Activated CD4-positive, alpha-beta T cell treated with anti-CD3 and anti-CD28 coated beads, Interleukin-2, Interleukin-6, amounts not matched to agents 100 ng/mL and 50 ng/mL, durations not matched to agents 16 hours and 8 hours (primary cell): ENCODE data around the gene GCC2.
"Not testable (repeated sequence)": the region's sequence is repeated elsewhere in the genome, so short reads cannot be mapped to it uniquely, and the experiment has no call there.

Experiments
- DNase-seq: peaks from one replicate; pipeline ENCODE4 v3.0.0-alpha.2; 2020

The GCC2 gene

DNA sequence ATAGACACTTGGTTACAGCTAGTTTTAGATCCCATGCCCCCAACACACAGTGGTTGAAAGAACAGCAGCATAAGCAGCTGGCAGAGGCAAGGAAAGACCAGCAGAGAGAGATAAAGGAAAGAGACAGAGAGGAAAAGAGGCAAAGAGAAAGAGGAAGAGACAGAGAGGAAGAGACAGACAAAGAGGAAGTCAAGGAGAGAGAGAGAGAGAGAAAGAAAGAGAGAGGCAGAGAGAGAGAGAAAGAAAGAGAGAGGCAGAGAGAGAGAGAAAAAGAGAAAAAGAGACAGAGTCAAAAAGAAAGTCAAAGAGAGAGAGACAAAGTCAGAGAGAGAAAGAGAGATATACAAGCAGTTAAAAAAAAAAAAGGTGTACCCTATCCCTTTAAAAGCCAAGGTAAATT lies 76.3 kb downstream of the GCC2 start:
- not testable (repeated sequence) for DNase-seq

GRCh38 chr2:108531674-108532055 lies 82.7 kb downstream of the GCC2 start:
- DNase-seq = no peak

DNA sequence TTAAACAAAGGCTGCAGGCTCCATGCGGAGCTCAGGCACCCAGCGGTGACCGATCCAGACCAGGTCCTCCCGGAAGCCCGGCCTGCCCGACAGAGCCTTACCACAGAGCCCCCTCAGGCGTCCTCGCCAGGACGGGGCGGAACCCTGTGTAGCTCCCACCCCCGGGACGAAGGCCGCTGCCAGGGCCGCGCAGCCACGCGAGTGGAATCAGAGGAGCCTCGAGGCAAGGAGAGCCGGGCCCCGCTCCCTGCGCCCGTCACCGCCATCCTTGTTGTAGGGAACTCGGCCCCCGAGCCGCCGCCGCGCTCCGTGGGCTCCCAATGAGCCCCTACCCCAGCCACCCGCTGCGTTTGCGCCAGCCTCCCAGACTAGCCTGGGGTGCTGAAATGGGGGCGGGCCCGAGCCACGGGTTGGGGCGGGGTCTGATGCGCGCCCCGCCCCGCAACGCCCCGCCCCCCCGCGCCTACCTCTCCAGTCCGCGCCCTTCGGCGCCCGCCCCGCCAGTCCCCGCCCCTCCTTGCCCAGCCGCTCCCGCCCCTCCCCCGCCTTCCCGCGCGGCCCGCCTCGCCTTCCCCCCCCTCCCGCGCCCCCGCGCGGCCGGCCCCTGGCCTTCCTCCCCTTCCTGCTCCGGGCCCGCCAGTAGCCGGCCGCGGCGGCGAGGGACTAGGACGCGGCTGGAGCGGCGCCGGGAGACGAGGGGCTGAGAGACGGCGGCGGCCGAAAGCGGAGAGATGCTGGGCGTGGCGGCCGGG lies 85.0 kb downstream of the GCC2 start, which contains the start of gene LIMS1:
LIMS1 (plus strand) TSS at position 639 of the 752 bp plus-strand sequence; CDS start at position 732, 93 bp downstream.
- peak; percentile 93 for DNase-seq

GRCh38 chr2:108534584-108535356 lies 85.8 kb downstream of the GCC2 start:
- DNase-seq = peak; percentile 47

DNA sequence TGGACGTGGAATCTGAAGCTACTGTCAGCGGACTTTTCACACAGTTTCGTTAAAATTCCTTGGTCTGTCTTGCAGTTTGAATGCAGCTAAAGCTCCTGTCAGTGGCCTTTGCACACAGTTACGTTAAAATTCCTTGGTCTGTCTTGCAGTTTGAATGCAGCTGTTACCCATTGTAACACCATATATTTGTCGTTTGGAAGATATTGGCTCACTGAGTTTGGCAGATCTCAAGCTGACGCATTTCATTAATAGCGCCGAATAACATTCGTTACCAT lies 86.3 kb downstream of the GCC2 start:
- DNase-seq = no peak

DNA sequence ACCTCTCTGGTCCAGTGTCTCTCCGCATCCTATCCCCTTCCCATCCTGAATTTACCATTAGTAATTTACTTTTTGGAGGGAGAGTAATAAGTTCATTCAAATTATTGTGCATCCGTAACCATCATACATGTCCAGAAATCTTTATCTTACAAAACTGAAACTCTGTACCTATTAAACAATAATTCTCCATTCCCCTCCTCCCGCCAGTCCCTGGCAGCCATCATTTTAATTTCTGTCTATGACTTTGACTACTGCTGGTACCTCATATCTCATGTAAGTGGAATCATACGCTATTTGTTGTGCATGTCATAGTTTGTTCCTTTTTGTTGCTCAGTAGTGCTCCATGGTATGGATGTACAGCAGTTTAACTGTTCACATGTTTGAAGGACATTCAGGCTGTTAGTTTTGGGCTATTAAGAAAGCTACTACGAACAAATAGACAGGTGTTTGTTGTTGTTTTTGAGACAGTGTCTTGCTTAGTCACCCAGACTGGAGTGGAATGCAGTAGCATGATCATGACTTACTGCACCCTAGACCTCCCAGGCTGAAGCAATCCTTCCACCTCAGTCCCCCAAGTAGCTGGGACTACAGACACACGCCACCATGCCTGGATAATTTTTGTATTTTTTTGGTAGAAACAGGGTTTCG lies 87.3 kb downstream of the GCC2 start:
- DNase-seq = no peak

GRCh38 chr2:108536911-108537310 lies 87.9 kb downstream of the GCC2 start:
- DNase-seq = no peak

GRCh38 chr2:108538000-108538625 lies 89.1 kb downstream of the GCC2 start:
- no peak for DNase-seq

- no peak for DNase-seq
These were observed 92.4 kb downstream of the GCC2 start for GRCh38 chr2:108541451-108541850.

DNA sequence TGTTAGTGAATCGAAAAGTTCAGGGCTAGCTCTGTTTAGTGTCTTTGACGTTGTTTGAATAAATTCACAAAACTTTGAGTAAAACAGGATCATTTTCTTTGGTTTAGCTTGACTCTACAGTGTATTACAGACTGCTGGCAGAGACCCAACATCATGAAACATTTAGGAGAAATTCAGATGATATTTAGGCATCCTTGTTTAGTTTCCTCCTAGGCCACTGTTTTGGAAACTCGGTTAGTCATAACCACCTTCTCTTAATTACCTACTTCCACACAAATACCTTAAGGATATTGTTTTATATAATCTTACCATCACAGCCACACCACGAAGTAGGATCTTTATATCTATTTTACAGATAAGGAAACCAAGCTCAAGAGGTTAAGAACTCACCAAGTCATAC lies 93.1 kb downstream of the GCC2 start:
- DNase-seq = no peak

GRCh38 chr2:108547606-108548005 lies 98.6 kb downstream of the GCC2 start:
- no peak for DNase-seq

DNA sequence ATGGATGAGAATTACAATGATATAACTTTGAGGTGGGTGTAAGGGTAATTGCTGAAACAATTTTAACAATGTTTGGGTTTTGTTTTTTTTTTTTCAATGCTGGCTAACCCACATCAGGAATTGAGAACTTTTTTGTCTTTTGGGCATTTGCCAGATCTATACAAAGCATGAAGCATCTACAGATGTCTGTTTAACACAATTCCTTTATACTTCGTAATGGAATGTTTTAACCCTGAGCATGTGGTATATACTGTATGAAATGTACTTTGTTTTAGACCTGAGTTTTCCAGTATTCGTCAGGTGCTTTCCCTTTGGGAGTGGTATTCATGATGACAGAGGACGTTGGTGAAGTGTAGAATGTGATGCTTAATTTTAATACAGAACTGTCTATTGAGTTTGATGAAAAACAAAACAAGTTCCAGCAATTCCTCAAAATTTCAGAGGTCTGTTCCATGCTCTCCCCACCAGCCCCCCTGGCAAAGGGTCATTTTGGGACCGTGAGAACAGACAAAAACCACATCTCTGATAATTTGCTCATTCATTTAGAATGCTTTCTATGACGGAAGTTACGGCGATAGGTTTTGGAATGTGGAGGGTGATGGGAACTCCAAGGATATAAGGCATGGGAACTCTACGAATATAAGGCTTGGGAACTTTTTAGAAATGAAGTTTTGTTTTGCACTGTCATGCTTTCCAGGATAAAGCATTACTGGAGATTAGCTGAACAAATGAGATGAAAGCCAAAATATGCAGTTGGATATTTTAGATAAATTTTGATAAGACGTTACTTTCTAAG lies 99.4 kb downstream of the GCC2 start:
- no peak for DNase-seq

- DNase-seq = no peak
These were observed 103.6 kb downstream of the GCC2 start for GRCh38 chr2:108552566-108552965.

DNA sequence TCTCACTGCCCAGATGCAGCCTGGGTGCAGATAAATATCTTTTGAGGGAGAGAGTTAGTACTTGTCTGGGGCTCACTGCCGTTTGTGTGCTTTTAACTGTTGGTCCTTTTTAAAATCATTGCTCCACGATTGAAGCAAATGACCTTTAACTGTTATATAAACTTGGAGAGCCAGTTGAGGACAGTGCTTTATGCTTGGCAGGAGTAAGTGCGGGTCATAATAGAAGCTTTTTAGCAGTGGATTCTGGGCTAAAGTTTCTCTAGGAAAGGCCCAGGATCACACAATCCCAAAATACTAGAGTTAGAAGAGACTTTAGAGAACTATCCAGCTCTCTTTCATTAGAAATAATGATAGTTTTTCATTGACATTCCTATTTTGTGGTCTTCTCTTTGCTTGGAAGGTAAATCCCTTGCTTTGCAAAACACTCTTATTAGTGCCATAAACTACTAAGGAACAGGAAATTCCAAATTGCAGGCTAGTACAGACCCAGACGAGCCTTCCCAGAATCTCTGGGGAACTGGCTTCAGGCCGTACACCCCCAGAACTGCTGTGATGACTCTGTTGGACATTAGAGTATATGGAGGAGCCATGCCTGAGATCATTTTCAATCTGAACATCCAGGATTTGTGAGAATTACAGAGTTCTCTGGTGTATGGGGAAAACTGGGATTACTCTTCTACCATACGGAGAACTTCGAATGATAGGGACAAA lies 104.4 kb downstream of the GCC2 start:
- DNase-seq = no peak

- DNase-seq = no peak
These were observed 105.5 kb downstream of the GCC2 start for GRCh38 chr2:108554528-108554927.

GRCh38 chr2:108555572-108555971 lies 106.6 kb downstream of the GCC2 start:
- no peak for DNase-seq

- not testable (repeated sequence) for DNase-seq
These were observed 107.6 kb downstream of the GCC2 start for GRCh38 chr2:108556581-108556980.
